ENCODE results near the gene SETD2. TPM values are rescaled to one million over a fixed set of nuclear protein-coding genes. Genes with fewer than 3 reads are reported as not detected.

SETD2 gene
- total and polyA plus RNA-seq, 8 donors = 9.3 to 96.2 (median 66.4) TPM

DNA sequence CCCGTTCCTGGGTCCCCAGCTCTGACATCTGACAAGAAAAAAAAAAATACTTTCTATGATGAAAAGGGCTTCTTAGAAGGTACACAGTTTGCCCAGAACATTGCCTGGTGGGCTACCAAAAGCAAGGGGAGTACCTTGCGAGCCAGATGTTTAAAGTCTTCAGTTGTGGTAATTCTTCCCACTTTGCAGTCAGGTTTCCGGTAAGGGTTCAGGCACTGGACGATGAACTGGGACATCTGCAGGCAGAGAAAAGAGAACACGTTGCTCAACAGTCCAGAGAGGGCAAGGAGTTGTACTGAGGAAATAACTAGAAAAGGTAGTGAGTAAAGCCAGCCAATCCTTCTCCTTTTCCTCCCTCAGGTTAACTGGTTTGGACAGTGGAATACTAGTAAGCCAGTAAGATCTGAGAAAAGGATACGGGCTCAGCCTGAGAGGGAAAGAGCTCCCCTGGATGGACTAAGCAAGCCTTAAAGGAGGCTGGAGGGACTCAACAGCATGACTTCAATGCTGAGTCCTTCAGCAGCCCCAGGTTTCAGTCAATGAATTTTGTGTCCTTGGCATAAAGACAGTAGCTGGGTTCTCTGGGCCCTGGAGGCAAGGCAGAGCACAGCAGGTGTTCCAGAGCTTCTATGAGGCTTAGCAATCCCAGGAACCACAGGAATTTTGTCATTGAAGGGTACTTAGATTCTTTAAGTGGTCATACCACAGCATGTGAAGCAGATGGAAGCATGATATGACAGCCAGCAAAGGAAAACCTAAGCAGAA, 146.2 kb downstream of the SETD2 start:
- Histone ChIP-seq H3K4me1 (peaks cover 16 to 59% (median 35%) of the 10 kb centered on the region in 4 donors), H3K27me3 (no peaks in the 10 kb centered on the region), H3K4me3 (no peak overlapping the region), H3K36me3 (peaks cover 8 to 69% (median 67%) of the 10 kb centered on the region in 4 donors), H3K9me3 (no peaks in the 10 kb centered on the region), H3K27ac (peak overlapping the region in 4 of 5 donors; percentile 36 to 61 (median 44))
- no peak for DNase-seq
- TF ChIP-seq POLR2A (IDR thresholded peaks at IDR 0.05) (no peak), POLR2AphosphoS5 (IDR thresholded peaks at IDR 0.05) (no peak), EP300 (IDR thresholded peaks at IDR 0.05) (no peak)
- TF ChIP-seq, protein P1, sequence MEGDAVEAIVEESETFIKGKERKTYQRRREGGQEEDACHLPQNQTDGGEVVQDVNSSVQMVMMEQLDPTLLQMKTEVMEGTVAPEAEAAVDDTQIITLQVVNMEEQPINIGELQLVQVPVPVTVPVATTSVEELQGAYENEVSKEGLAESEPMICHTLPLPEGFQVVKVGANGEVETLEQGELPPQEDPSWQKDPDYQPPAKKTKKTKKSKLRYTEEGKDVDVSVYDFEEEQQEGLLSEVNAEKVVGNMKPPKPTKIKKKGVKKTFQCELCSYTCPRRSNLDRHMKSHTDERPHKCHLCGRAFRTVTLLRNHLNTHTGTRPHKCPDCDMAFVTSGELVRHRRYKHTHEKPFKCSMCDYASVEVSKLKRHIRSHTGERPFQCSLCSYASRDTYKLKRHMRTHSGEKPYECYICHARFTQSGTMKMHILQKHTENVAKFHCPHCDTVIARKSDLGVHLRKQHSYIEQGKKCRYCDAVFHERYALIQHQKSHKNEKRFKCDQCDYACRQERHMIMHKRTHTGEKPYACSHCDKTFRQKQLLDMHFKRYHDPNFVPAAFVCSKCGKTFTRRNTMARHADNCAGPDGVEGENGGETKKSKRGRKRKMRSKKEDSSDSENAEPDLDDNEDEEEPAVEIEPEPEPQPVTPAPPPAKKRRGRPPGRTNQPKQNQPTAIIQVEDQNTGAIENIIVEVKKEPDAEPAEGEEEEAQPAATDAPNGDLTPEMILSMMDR (IDR thresholded peaks at IDR 0.05) = no peak
- WGBS, 5 donors = 81 to 83% (median 83%) methylated on average over 6 of the region's 6 CpGs
- intact Hi-C loops (cut with DNase I; ENCODE audit: low total_unique reads) = no loop called here

DNA sequence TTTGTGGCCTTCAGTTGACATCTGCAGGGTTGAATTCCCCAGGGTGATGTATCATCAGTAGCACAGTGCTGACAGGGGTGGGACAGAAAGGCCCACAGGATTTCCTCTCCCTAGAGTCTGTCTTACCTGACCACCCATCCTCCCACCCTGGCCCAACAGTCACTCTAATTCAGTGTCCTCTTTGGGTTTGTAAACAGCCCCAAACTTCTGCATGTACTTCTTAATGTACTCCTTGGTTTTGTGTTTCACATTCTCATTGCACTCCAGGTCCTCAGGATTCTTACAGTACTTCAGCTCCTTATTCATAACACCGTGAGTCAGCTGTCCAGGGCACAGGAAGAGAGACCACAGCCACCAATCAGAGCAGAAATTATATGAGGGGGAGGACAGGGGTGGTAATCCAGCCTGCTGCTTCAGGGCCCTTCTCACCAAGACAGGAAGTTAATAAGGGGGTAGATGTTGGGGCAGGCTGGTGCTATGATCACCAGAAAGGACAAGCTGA, 146.9 kb downstream of the SETD2 start:
- no peaks in the 10 kb centered on the region for H3K27me3 ChIP-seq
- H3K27ac ChIP-seq = peak overlapping the region; percentile 17 to 61 (median 36)
- H3K4me3 ChIP-seq = no peak overlapping the region
- H3K36me3 ChIP-seq = peaks cover 8 to 75% (median 68%) of the 10 kb centered on the region in 4 donors
- H3K9me3 ChIP-seq = no peaks in the 10 kb centered on the region
- DNase-seq = peak in 1 of 2 donors; percentile 17
- intact Hi-C loops (cut with DNase I; ENCODE audit: low total_unique reads) = no loop called here
- peaks cover 9 to 52% (median 28%) of the 10 kb centered on the region in 4 donors for H3K4me1 ChIP-seq
- no peak for TF ChIP-seq EP300 (IDR thresholded peaks at IDR 0.05)
- TF ChIP-seq POLR2AphosphoS5 (IDR thresholded peaks at IDR 0.05) = no peak
- TF ChIP-seq, protein P1 (IDR thresholded peaks at IDR 0.05) = no peak
- no peak for TF ChIP-seq POLR2A (IDR thresholded peaks at IDR 0.05)
- 32 to 57% (median 50%) methylated on average over 1 of the region's 1 CpG for WGBS, 5 donors

DNA sequence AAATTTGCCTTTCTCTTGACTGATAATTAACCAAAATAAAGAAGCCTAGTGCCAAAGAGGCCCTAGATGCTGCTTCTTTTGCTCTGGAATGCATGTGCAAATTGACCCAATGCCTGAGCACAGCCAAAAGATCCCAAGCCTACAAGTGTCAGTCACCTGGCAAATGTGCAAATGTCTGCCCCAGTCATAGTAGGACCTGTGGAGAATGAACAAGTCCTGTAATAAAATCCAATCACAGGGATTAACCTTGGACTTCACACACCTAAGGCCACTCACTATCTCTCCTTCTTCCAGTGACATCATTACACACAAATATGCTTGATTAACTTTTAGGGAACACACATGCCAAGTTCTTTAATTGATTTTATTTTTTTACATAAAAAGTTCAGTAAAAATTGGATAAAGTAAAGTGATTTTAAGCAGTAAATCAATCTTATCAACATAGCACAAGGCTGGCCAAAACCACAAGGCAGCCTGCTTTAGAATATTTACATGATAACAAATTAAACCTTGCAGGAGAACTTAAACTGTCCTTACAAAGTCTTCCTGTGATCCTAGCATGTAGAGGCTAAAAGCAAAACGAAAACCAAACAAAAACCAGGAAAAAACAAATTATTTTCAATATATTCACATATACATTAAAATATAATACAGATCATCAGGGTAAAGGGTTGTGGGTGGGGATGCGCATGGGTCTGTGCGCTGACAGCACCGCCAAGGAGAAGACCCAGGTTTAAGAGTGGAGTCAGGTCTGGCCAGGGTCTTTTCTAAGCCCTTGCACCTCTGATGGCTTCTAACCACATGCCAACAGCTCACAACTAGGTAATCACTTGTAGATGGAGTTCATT, 147.6 kb downstream of the SETD2 start:
- DNase-seq = no peak
- TF ChIP-seq, protein P1 (IDR thresholded peaks at IDR 0.05) = no peak
- TF ChIP-seq POLR2A (IDR thresholded peaks at IDR 0.05) (no peak), EP300 (IDR thresholded peaks at IDR 0.05) (no peak), POLR2AphosphoS5 (IDR thresholded peaks at IDR 0.05) (no peak)
- H3K27me3 ChIP-seq = no peaks in the 10 kb centered on the region
- WGBS, 5 donors = 72 to 82% (median 75%) methylated on average over 4 of the region's 4 CpGs
- peaks cover 8 to 75% (median 68%) of the 10 kb centered on the region in 4 donors for H3K36me3 ChIP-seq
- peak overlapping the region; percentile 17 to 61 (median 36) for H3K27ac ChIP-seq
- intact Hi-C loops (cut with DNase I; ENCODE audit: low total_unique reads) = no loop called here
- peaks cover 7 to 47% (median 23%) of the 10 kb centered on the region in 4 donors for H3K4me1 ChIP-seq
- no peak overlapping the region for H3K4me3 ChIP-seq
- H3K9me3 ChIP-seq = no peaks in the 10 kb centered on the region

DNA sequence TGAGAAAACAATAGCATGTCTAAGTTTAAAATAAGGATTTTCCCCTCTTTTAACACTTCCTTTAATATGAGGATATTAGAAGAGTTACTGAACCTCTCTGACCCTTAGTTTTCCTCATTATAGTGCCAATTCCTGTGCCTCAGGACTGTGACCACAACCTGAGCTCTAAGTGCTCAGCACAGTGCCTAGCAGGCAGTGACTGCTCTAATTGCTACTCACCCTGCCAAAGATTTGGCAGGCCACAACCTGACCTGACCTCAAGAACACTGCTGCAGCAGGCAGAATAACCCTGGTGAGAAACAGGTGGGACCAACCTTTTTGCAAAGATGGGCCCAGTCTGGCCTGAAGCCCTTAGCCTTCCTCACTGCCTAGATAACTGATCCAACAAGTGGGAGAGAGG, 148.8 kb downstream of the SETD2 start:
- no peak for DNase-seq
- H3K9me3 ChIP-seq = no peaks in the 10 kb centered on the region
- intact Hi-C loops (cut with DNase I; ENCODE audit: low total_unique reads) = no loop called here
- no peak overlapping the region for H3K4me3 ChIP-seq
- TF ChIP-seq, protein P1 (IDR thresholded peaks at IDR 0.05) = no peak
- TF ChIP-seq POLR2A (IDR thresholded peaks at IDR 0.05) (no peak), POLR2AphosphoS5 (IDR thresholded peaks at IDR 0.05) (no peak), EP300 (IDR thresholded peaks at IDR 0.05) (no peak)
- H3K36me3 ChIP-seq = peaks cover 8 to 84% (median 67%) of the 10 kb centered on the region in 4 donors
- H3K27me3 ChIP-seq = no peaks in the 10 kb centered on the region
- peak overlapping the region in 2 of 5 donors; percentile 12 to 61 for H3K27ac ChIP-seq
- peaks cover 7 to 46% (median 20%) of the 10 kb centered on the region in 4 donors for H3K4me1 ChIP-seq

Data from stomach (tissue), 9 donors.